Progenitor cell of endocrine pancreas (in vitro differentiated cells): Measurements from ENCODE around the gene VPS16. TPM values are rescaled to one million over a fixed set of nuclear protein-coding genes. Genes with fewer than 3 reads are reported as not detected.

ENCODE experiments used
- DNase-seq: peaks from one replicate; pipeline ENCODE4 v3.0.0; 2021; ENCODE audit warnings: low spot score; ENCODE audit not compliant: unreplicated experiment
- H3K27ac Mint-ChIP-seq: 2 replicates; pipeline ENCODE4 v1.8.0; 2021; ENCODE audit warnings: mild to moderate bottlenecking, moderate library complexity, mixed read lengths
- H3K27me3 Mint-ChIP-seq: 2 replicates; pipeline ENCODE4 v1.8.0; 2021; ENCODE audit warnings: mixed read lengths
- H3K36me3 Mint-ChIP-seq: 2 replicates; pipeline ENCODE4 v1.8.0; 2022; ENCODE audit warnings: mixed read lengths; ENCODE audit not compliant: insufficient read depth
- H3K4me1 Mint-ChIP-seq: 2 replicates; pipeline ENCODE4 v1.8.0; 2021; ENCODE audit warnings: low read depth, mixed read lengths
- H3K4me3 Mint-ChIP-seq: 2 replicates; pipeline ENCODE4 v1.8.0; 2021; ENCODE audit warnings: low read depth, mild to moderate bottlenecking, moderate library complexity, mixed read lengths
- H3K9me3 Mint-ChIP-seq: 2 replicates; pipeline ENCODE4 v1.8.0; 2021; ENCODE audit warnings: low read depth, mixed read lengths
- total RNA-seq: library from RNA; stranded (reverse); gene quantifications from 2 replicates; pipeline ENCODE4 v1.2.1, GENCODE V29; 2021
- TF ChIP-seq, protein P1 (sequence below): fragments of 200-600 bp; sonication (generic); IDR thresholded peaks from one replicate; pipeline ENCODE4 v1.5.0; 2021; ENCODE audit warnings: antibody characterized with exemption, mild to moderate bottlenecking; ENCODE audit not compliant: unreplicated experiment

VPS16 gene
- total RNA-seq, 1 donor from 2014 or later, result 48.5 TPM

DNA sequence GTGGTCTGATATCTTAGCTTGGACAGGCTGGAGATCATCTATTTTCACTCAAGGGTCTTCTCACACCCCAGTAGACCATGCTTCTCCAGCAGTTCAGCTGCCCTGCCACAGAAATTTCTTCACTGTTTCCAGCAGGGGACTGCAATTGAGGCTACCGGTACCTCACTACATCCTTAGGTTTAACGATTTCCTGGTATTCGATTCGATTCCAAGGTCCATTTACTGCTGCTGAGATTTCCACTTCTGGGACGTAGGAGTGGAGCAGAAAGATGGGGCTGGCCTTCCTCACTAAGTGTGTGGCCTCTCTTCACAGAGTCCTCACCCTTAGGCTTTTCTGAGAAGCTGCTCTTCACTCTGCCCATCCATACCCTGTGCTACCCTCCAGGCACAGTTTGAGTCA lies 6.2 kb downstream of the VPS16 start:
- Mint-ChIP-seq H3K4me3 (no peak overlapping the region), H3K9me3 (no peaks in the 10 kb centered on the region), H3K27me3 (no peaks in the 10 kb centered on the region), H3K27ac (no peak overlapping the region), H3K36me3 (no peaks in the 10 kb centered on the region), H3K4me1 (no peaks in the 10 kb centered on the region)
- TF ChIP-seq, protein P1, sequence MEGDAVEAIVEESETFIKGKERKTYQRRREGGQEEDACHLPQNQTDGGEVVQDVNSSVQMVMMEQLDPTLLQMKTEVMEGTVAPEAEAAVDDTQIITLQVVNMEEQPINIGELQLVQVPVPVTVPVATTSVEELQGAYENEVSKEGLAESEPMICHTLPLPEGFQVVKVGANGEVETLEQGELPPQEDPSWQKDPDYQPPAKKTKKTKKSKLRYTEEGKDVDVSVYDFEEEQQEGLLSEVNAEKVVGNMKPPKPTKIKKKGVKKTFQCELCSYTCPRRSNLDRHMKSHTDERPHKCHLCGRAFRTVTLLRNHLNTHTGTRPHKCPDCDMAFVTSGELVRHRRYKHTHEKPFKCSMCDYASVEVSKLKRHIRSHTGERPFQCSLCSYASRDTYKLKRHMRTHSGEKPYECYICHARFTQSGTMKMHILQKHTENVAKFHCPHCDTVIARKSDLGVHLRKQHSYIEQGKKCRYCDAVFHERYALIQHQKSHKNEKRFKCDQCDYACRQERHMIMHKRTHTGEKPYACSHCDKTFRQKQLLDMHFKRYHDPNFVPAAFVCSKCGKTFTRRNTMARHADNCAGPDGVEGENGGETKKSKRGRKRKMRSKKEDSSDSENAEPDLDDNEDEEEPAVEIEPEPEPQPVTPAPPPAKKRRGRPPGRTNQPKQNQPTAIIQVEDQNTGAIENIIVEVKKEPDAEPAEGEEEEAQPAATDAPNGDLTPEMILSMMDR, result no peak
- DNase-seq, result no peak

DNA sequence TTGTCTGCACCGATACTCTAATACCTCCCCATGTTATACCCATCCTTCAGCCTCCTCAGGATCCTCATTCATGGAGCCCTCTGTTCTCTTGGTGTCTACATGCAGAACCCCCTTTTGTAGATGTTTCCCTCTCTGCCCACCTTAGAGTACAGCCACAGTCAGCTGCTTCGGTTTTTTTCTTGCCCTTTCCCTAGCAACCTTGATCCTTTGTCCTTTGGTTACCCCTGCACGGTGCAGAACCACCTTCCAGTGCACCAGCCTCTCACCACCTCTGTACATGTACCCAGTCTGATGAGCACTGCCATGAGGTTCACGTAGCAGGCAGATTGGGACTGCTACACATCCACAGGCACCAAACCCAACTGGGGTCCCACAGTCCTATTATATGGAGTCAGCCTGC lies 7.3 kb downstream of the VPS16 start:
- Mint-ChIP-seq H3K27ac (no peak overlapping the region), H3K36me3 (no peaks in the 10 kb centered on the region), H3K4me1 (peaks cover 1% of the 10 kb centered on the region), H3K9me3 (no peaks in the 10 kb centered on the region), H3K27me3 (no peaks in the 10 kb centered on the region), H3K4me3 (no peak overlapping the region)
- no peak for DNase-seq
- TF ChIP-seq, protein P1, result no peak

DNA sequence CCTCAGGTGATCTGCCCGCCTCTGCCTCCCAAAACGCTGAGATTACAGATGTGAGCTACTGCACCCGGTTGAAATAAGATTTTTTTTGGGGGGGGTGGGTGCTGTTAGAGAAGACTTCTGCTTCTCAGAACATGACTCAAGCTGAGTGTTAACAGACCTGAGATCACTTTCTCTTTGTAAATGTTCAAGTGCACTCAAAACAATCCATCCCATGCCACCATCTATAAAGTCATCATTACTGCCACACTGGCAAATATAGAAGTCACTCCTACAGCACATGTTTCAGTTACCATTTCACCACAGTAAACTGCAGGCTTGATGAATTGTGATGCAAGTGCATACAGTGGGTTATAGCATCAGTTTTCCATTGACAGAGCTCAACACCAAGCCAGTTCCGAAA lies 9.0 kb downstream of the VPS16 start:
- Mint-ChIP-seq H3K36me3 (no peaks in the 10 kb centered on the region), H3K27ac (no peak overlapping the region), H3K9me3 (no peaks in the 10 kb centered on the region), H3K4me1 (peaks cover 1% of the 10 kb centered on the region), H3K27me3 (no peaks in the 10 kb centered on the region), H3K4me3 (no peak overlapping the region)
- DNase-seq, result no peak
- TF ChIP-seq, protein P1, result no peak

DNA sequence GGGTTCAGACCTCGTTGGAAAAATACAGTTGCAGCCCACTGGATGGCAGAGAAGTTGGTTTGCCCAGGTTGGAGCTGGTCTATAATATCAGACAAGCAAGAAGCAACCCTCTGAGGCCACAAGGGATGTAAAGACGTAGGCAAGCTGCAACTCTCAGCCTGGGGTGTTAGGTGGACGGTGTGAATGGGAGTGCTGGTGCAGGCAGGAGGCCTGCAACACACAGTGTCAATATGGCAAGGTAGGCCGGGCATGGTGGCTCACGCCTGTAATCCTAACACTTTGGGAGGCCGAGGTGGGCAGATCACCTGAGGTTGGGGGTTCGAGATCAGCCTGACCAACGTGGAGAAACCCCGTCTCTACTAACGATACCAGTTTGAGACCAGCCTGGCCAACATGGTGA lies 10.5 kb downstream of the VPS16 start:
- TF ChIP-seq, protein P1, result no peak
- DNase-seq, result no peak
- no peaks in the 10 kb centered on the region for H3K27me3 Mint-ChIP-seq

DNA sequence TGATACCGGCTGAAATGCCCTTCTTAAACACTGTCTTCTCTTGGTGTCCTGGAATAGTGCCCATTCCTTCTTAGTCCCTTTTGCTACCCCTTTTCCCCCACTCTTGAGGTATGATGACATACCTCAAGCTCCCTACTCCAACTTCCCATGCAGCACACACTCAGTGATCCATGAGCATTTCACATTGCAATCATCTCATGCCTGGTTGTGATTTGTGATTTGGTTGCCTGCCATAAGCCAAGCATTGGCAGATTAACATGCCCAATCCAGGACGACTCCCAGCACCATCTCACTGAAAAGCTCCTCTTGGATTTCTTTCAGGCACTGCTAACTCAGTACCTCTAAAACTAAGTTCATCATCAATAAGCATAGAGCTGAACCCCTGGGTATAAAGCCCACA lies 18.0 kb downstream of the VPS16 start:
- H3K27me3 Mint-ChIP-seq, result no peaks in the 10 kb centered on the region
- H3K4me1 Mint-ChIP-seq, result no peaks in the 10 kb centered on the region

More for the DNA sequence above, 10.5 kb downstream of the VPS16 start:
- no peak overlapping the region for H3K27ac Mint-ChIP-seq
- H3K4me3 Mint-ChIP-seq, result no peak overlapping the region
- no peaks in the 10 kb centered on the region for H3K36me3 Mint-ChIP-seq
- H3K9me3 Mint-ChIP-seq, result no peaks in the 10 kb centered on the region
- H3K4me1 Mint-ChIP-seq, result peaks cover 1% of the 10 kb centered on the region

More for the DNA sequence above, 18.0 kb downstream of the VPS16 start:
- no peak overlapping the region for H3K27ac Mint-ChIP-seq
- TF ChIP-seq, protein P1, result no peak
- H3K36me3 Mint-ChIP-seq, result peaks cover 1% of the 10 kb centered on the region
- DNase-seq, result no peak
- H3K4me3 Mint-ChIP-seq, result no peak overlapping the region
- no peaks in the 10 kb centered on the region for H3K9me3 Mint-ChIP-seq
